Gastroesophageal sphincter (tissue), 3 donors: Measurements from ENCODE around the gene CHSY1.

Source experiments
- CTCF ChIP-seq, 4 experiments: fragments of 200-600 bp in 2 of 4; fragments of 450-650 bp in 2 of 4; sonication (generic) in 1 of 4; IDR thresholded peaks; one replicate each; pipeline ENCODE4 v1.5.1; 2017 to 2019; ENCODE audit warnings: antibody characterized with exemption in 4 of 4, mild to moderate bottlenecking in 2 of 4, moderate library complexity in 2 of 4
- EP300 ChIP-seq: sonication (generic); formaldehyde crosslinking; IDR thresholded peaks from one replicate; pipeline ENCODE4 v1.6.1; 2017; ENCODE audit warnings: antibody characterized with exemption, mild to moderate bottlenecking
- POLR2A ChIP-seq, 2 donors: fragments of 450-650 bp; IDR thresholded peaks; one replicate each; pipeline ENCODE4 v1.6.1; 2017; ENCODE audit warnings: antibody characterized with exemption in 2 of 2, mild to moderate bottlenecking in 2 of 2, moderate library complexity in 1 of 2

GRCh38 chr15:101173233-101174119 lies 78.4 kb downstream of the CHSY1 start:
- TF ChIP-seq CTCF (IDR thresholded peaks at IDR 0.05) (no peak), POLR2A (IDR thresholded peaks at IDR 0.05) (no peak), EP300 (no peak)
